ENCODE measurements around the gene CIBAR2. TPM values are rescaled to one million over a fixed set of nuclear protein-coding genes. Genes with fewer than 3 reads are reported as not detected.
A peak's percentile ranks its signal among the peaks of the same experiment; 100 is the strongest.

The CIBAR2 gene
- total and polyA plus RNA-seq, 11 donors, result not detected

- Histone ChIP-seq H3K27ac (peak overlapping the region; percentile 38 to 78 (median 68)), H3K4me1 (peaks cover 9 to 92% (median 64%) of the 10 kb centered on the region in 12 donors), H3K4me3 (no peak overlapping the region), H3K9me3 (peaks cover 0 to 3% (median 0%) of the 10 kb centered on the region in 12 donors), H3K27me3 (no peaks in the 10 kb centered on the region), H3K36me3 (no peaks in the 10 kb centered on the region)
- intact Hi-C loops (cut with DNase I), result no loop called here
- ATAC-seq, result peak in 1 of 4 donors; percentile 15
- WGBS, 4 donors, result 35 to 57% (median 42%) methylated on average over 21 to 27 of the region's 27 CpGs
- DNase-seq, result peak in 4 of 5 donors; percentile 66 to 85 (median 70)
- TF ChIP-seq CTCF (IDR thresholded peaks at IDR 0.05) (no peak), POLR2A (IDR thresholded peaks at IDR 0.05) (no peak)
Observed at GRCh38 chr16:85146922-85147651, 34.8 kb upstream of the CIBAR2 start.

- no peak for DNase-seq
- Histone ChIP-seq H3K4me3 (no peak overlapping the region), H3K27me3 (no peaks in the 10 kb centered on the region), H3K27ac (peak overlapping the region; percentile 38 to 78 (median 68)), H3K36me3 (no peaks in the 10 kb centered on the region), H3K4me1 (peaks cover 6 to 89% (median 57%) of the 10 kb centered on the region in 12 donors), H3K9me3 (peaks cover 0 to 3% (median 0%) of the 10 kb centered on the region in 12 donors)
- WGBS, 4 donors, result 62 to 81% (median 69%) methylated on average over 4 of the region's 4 CpGs
- intact Hi-C loops (cut with DNase I), result no loop called here
- no peak for ATAC-seq
- TF ChIP-seq POLR2A (IDR thresholded peaks at IDR 0.05) (no peak), CTCF (IDR thresholded peaks at IDR 0.05) (no peak)
Observed at GRCh38 chr16:85146532-85146797, 34.2 kb upstream of the CIBAR2 start.

GRCh38 chr16:85145734-85146531, 33.7 kb upstream of the CIBAR2 start:
- TF ChIP-seq POLR2A (IDR thresholded peaks at IDR 0.05) (no peak), CTCF (IDR thresholded peaks at IDR 0.05) (no peak)
- Histone ChIP-seq H3K9me3 (peaks cover 0 to 3% (median 0%) of the 10 kb centered on the region in 12 donors), H3K27me3 (no peaks in the 10 kb centered on the region), H3K36me3 (no peaks in the 10 kb centered on the region), H3K4me3 (no peak overlapping the region), H3K27ac (peak overlapping the region in 10 of 12 donors; percentile 63 to 78 (median 70)), H3K4me1 (peaks cover 6 to 85% (median 54%) of the 10 kb centered on the region in 12 donors)
- 79 to 88% (median 83%) methylated on average over 19 to 20 of the region's 20 CpGs for WGBS, 4 donors
- ATAC-seq (no peak), DNase-seq (peak in 1 of 5 donors; percentile 10)
- intact Hi-C loops (cut with DNase I), result no loop called here

- Histone ChIP-seq H3K4me3 (no peak overlapping the region), H3K27me3 (no peaks in the 10 kb centered on the region), H3K36me3 (no peaks in the 10 kb centered on the region), H3K4me1 (peaks cover 6 to 82% (median 52%) of the 10 kb centered on the region in 12 donors), H3K27ac (peak overlapping the region in 7 of 12 donors; percentile 34 to 77 (median 68)), H3K9me3 (peaks cover 0 to 3% (median 0%) of the 10 kb centered on the region in 12 donors)
- ATAC-seq (no peak), DNase-seq (no peak)
- WGBS, 4 donors, result 92 to 99% (median 95%) methylated on average over 5 to 10 of the region's 10 CpGs
- no peak for TF ChIP-seq CTCF (IDR thresholded peaks at IDR 0.05)
- TF ChIP-seq POLR2A (IDR thresholded peaks at IDR 0.05), result no peak
- intact Hi-C loops (cut with DNase I), result no loop called here
Observed at GRCh38 chr16:85145188-85145587, 32.9 kb upstream of the CIBAR2 start.
